HG03565 (cell line): Measurements from ENCODE around the gene R3HDM4.

Source experiments
- ATAC-seq: cut with Tn5 transposase; IDR thresholded peaks from one replicate; pipeline ENCODE4 v1.9.1; 2021; ENCODE audit warnings: mild to moderate bottlenecking, moderate library complexity; ENCODE audit not compliant: unreplicated experiment

The R3HDM4 gene

DNA sequence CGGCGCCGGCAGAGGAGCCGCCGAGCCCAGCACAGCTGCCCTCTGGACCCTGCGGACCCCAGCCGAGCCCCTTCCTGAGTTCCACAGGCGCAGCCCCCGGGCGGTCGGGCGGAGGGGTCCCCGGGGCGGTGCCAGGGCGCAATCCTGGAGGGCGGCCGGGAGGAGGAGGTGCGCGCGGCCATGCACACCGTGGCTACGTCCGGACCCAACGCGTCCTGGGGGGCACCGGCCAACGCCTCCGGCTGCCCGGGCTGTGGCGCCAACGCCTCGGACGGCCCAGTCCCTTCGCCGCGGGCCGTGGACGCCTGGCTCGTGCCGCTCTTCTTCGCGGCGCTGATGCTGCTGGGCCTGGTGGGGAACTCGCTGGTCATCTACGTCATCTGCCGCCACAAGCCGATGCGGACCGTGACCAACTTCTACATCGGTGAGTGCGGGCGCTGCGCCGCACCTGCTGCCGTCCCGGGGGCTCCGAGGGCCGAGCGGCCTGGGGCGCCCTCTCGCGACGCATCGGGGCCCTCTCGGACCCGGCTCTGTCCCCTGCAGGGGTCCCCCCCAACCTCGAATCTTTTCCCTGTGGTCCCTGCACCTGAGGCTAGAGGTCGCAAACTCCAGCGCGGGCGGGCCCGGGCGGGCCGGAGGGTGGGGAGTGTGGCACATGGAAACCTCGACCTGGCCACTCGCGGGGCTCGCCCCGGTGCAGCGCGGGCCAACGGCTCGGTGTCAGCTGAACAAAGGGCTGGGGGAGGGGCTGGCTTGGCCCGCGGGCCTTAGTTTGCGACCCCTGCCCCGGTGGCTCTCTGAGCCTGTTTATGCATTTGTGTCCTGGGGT, 4.5 kb upstream of the R3HDM4 start, which contains the start of gene KISS1R:
Gene KISS1R, plus strand, starts transcription at position 11 of the 829 bp plus-strand sequence. Its CDS starts 170 bp downstream, at position 181.
- no peak for ATAC-seq

GRCh38 chr19:916645-917322, 3.8 kb upstream of the R3HDM4 start:
- ATAC-seq: no peak

- no peak for ATAC-seq
Measured at GRCh38 chr19:912181-913079, 589 bp downstream of the R3HDM4 start.

- no peak for ATAC-seq
Measured at GRCh38 chr19:911197-912033, 1.6 kb downstream of the R3HDM4 start.

- no peak for ATAC-seq
Measured at GRCh38 chr19:907183-907853, 5.7 kb downstream of the R3HDM4 start.

GRCh38 chr19:906480-906879, 6.5 kb downstream of the R3HDM4 start:
- ATAC-seq: no peak

- ATAC-seq: no peak
Measured at GRCh38 chr19:904545-904944, 8.5 kb downstream of the R3HDM4 start.

- no peak for ATAC-seq
Measured at GRCh38 chr19:903266-903797, 9.7 kb downstream of the R3HDM4 start.

DNA sequence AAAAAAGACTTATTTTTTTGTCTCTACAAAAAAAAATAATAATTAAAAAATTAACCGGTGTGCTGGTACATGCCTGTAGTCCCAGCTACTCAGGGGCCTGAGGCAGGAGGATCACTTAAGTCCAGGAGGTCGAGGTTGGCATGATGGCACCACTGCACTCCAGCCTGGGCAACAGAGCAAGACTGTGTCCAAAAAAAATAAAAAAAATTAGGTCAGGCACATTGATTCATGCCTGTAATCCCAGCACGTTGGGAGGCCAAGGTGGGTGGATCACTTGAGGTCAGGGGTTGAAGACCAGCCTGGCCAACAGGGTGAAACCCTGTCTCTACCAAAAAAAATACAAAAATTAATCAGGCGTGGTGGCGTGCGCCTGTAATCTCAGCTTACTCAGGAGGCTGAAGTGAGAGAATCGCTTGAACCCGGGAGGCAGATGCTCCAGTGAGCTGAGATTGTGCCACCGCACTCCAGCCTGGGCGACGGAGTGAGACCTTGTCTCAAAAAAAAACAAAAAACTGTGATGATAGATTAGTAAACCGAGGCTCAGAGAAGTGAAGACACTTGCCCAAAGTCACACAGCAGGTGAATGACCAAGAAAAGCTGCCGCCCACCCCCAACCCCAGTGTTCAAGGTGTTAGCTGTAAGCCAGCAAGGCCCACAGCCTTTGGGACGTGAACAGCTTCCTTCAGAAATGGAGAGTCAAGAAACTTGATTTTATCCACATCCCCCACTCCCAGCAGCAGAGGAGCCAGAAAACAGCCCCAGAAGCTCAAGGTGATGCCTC, 10.4 kb downstream of the R3HDM4 start:
- no peak for ATAC-seq

DNA sequence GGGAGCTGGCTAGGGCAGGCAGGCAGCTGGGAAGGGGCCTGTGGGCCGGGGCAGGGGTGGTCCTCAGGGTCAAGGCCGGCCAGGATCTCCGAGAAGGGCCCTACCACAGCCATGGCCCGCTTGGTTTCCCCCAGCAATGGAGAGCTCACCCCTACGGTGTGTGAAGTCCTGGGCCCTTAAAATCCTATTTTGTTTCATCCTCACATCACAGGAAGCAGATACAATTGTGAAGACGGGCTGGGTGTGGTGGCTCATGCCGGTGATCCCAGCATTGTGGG, 11.0 kb downstream of the R3HDM4 start:
- no peak for ATAC-seq

- ATAC-seq: no peak
Measured at GRCh38 chr19:901216-902092, 11.6 kb downstream of the R3HDM4 start.

DNA sequence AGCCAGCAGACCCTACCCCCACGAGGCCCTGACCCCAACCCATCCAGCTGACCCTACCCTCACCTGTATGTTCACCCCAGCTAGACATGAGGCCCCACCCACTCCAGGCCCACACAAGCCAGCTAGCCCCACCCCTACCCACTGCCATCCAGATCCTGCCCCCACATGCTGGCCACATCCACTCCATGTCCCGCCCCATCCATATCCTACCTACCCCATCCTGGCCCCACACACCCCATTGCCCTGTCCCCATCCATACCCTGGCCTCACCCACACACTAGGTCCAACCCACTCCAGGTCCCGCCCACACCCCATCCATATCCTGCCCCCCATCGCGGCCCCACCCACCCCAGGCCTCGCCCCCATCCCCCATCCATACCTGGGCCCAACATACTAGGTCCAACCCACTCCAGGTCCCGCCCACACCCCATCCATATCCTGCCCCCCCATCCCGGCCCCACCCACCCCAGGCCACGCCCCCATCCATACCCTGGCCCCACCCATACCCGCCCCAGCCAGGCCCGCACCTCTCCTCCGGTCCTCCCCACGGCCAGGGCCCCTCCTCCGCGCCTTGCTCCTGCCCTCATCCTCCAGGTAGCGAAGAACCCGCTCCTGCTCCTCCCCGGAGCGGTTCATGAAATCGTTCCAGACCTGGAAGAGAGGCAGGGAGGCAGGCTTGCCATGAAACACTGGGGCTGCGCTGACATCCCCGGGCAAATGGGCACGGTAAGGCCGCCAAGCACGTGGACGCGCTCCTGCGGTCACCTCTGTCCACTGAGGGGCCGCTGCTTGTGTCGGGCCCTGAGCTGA, 12.5 kb downstream of the R3HDM4 start:
- no peak for ATAC-seq

GRCh38 chr19:900043-900301, 13.0 kb downstream of the R3HDM4 start:
- ATAC-seq: no peak

DNA sequence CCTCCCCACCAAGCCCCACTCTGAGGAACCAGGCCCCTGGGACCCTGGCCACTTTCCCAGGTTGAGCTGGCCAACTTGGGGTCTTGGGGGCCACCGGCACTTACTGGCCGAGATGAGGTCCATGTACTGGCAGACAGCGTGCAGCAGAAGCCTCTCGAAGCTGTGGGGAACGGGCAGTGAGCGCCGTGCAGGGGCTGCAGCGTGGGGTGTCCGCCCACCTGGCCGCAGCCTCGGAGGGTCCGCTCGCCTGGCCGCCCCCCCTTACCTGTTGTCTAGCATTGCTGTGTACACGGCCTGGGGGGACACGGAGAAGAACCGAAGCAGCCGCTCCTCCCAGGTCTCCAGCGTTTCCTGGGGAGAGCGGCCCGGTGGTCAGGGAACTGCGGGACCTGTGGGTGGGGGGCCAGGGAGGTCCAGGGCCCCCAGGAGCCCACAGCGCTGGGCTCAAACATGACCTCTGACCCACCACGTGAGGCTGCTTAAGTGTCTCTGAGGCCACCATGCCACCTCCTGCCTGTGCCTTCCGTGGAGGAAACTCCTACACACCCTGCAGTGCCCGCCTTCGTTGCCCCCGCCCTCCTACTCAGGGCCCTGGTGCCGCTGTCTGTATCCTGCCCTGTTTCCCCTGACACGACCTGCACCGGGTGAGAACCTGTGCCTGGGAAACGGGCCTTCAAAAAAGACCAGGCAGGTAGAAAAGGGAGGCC, 13.5 kb downstream of the R3HDM4 start:
- no peak for ATAC-seq

GRCh38 chr19:898663-899062, 14.4 kb downstream of the R3HDM4 start:
- no peak for ATAC-seq

DNA sequence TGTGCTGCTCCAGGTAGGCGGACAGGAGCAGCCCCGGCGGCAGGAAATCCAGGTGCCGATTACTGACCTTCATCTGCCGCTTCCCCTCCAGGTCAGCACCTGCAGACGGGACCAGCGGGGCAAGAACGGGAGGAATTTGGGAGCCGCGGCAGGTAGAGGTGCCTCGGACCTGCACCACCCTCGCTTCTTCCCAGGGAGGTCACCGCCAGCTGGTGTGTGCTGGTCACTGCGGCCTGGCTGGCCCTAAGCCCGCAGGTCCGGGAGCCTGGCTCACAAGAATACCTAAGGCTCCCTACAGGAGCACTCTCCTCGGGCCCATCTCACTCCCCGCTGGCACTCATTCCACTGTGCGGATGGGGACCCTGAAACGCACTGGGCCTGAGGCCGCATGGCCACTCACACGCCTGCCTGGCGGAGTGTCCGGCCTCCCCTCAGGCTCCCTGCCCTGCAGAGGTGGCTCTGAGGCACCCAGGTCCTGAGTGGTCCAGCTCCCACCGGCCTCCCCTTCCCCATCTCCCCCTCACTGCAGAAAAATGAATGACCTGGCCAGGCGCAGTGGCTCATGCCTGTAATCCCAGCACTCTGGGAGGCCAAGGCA, 15.5 kb downstream of the R3HDM4 start:
- ATAC-seq: no peak
